Naive thymus-derived CD8-positive, alpha-beta T cell (primary cell): ENCODE results near the gene ACYP2. TPM values are rescaled to one million over a fixed set of nuclear protein-coding genes. Genes with fewer than 3 reads are reported as not detected.
"Not testable (repeated sequence)": the region's sequence is repeated elsewhere in the genome, so short reads cannot be mapped to it uniquely, and the experiment has no call there.

ENCODE experiments used
- ATAC-seq, 2 donors: fragments of 150-1000 bp; cut with Tn5 transposase in 1 of 2; sonication (Bioruptor Pico), chemical (Tn5 transposase) in 1 of 2; 1 replicate in 1 of 2; 2 replicates in 1 of 2; pipeline ENCODE4 v1.10.0; 2021; ENCODE audit warnings: mild to moderate bottlenecking in 2 of 2, moderate library complexity in 2 of 2
- POLR2A ChIA-PET: fragments of 350-600 bp; sonication (Branson Sonifier 250); formaldehyde crosslinking; loops from one replicate; lab custom pipeline; 2021; ENCODE audit warnings: antibody characterized with exemption; lab: Charles Lee
- DNase-seq, 10 donors: peaks; one replicate each; pipeline versions ENCODE4 v3.0.0 to v3.0.0-alpha.2; 2020 to 2022
- H3K27ac Mint-ChIP-seq, 10 donors: one replicate each; pipeline ENCODE4 v1.8.0; 2020 to 2022; ENCODE audit warnings: mild to moderate bottlenecking in 10 of 10, mixed read lengths in 10 of 10, moderate library complexity in 4 of 10, inconsistent platforms in 1 of 10
- H3K27me3 Mint-ChIP-seq, 5 donors: one replicate each; pipeline ENCODE4 v1.8.0; 2021 to 2022; ENCODE audit warnings: mixed read lengths in 5 of 5
- H3K36me3 Mint-ChIP-seq, 3 donors: one replicate each; pipeline ENCODE4 v1.8.0; 2020 to 2022; ENCODE audit warnings: mixed read lengths in 3 of 3, mild to moderate bottlenecking in 2 of 3, inconsistent platforms in 1 of 3
- H3K4me1 Mint-ChIP-seq, 4 donors: one replicate each; pipeline ENCODE4 v1.8.0; 2021 to 2022; ENCODE audit warnings: mixed read lengths in 4 of 4
- H3K4me3 Mint-ChIP-seq, 10 donors: one replicate each; pipeline ENCODE4 v1.8.0; 2020 to 2022; ENCODE audit warnings: mild to moderate bottlenecking in 10 of 10, mixed read lengths in 10 of 10, moderate library complexity in 6 of 10, inconsistent platforms in 1 of 10
- H3K9me3 Mint-ChIP-seq, 9 donors: one replicate each; pipeline ENCODE4 v1.8.0; 2020 to 2022; ENCODE audit warnings: mixed read lengths in 9 of 9, mild to moderate bottlenecking in 3 of 9, inconsistent platforms in 1 of 9, moderate library complexity in 1 of 9
- polyA plus RNA-seq, 3 donors: library from polyadenylated mRNA; unstranded; fragments of 300-500 nt; fragmentation: Illumina TruSeq; gene quantifications; one replicate each; pipeline ENCODE4 v1.2.3, GENCODE V29; 2021
- total RNA-seq, 8 experiments: library from RNA in 2 of 8; stranded (reverse) in 2 of 8; gene quantifications; one replicate each; pipeline ENCODE4 v1.2.3 and lab custom pipeline; 2021 to 2026

ACYP2 gene
- total and polyA plus RNA-seq, 5 experiments from 2014 or later, result 12.4 to 18.1 (median 13.2) TPM

DNA sequence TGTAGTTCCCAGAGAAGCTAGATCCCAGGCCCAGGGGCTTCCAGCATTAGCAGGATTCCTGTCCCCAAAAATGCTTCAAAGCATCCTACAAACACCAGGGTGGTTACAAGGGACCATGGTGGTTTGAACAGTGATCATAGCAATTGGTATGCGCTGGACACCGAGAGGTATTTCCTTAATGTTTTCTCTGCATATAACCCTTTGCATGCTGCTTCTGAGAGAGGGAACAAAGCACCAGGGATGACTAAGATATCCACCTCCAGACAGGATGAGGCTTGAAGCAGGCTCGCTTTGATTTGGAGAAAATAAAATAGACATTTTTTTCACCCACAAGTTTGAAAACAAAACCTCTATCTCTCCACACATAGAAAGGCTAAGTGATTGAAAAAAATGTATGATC lies 191.1 kb downstream of the ACYP2 start:
- H3K27ac Mint-ChIP-seq, result no peak overlapping the region
- DNase-seq (no peak), ATAC-seq (no peak)
- H3K4me1 Mint-ChIP-seq, result peaks cover 0 to 3% (median 0%) of the 10 kb centered on the region in 4 donors
- peaks cover 0 to 4% (median 3%) of the 10 kb centered on the region in 5 donors for H3K27me3 Mint-ChIP-seq
- H3K9me3 Mint-ChIP-seq, result no peaks in the 10 kb centered on the region
- no peak overlapping the region for H3K4me3 Mint-ChIP-seq
- POLR2A ChIA-PET, result no interaction called here
- peaks cover 0 to 4% (median 0%) of the 10 kb centered on the region in 3 donors for H3K36me3 Mint-ChIP-seq

GRCh38 chr2:54308186-54308585 lies 192.8 kb downstream of the ACYP2 start:
- Mint-ChIP-seq H3K9me3 (no peaks in the 10 kb centered on the region), H3K4me3 (no peak overlapping the region), H3K4me1 (peaks cover 0 to 3% (median 0%) of the 10 kb centered on the region in 4 donors), H3K27me3 (peaks cover 0 to 6% (median 3%) of the 10 kb centered on the region in 5 donors), H3K36me3 (peaks cover 0 to 2% (median 0%) of the 10 kb centered on the region in 3 donors), H3K27ac (peak overlapping the region in 1 of 10 donors; percentile 31)
- DNase-seq, result no peak
- POLR2A ChIA-PET, result no interaction called here
- no peak for ATAC-seq

GRCh38 chr2:54308782-54309181 lies 193.4 kb downstream of the ACYP2 start:
- POLR2A ChIA-PET, result no interaction called here
- no peak for ATAC-seq
- peaks cover 0 to 3% (median 0%) of the 10 kb centered on the region in 4 donors for H3K4me1 Mint-ChIP-seq

GRCh38 chr2:54310311-54310710 lies 194.9 kb downstream of the ACYP2 start:
- POLR2A ChIA-PET, result no interaction called here
- no peaks in the 10 kb centered on the region for H3K9me3 Mint-ChIP-seq
- DNase-seq, result no peak
- peaks cover 0 to 3% (median 0%) of the 10 kb centered on the region in 4 donors for H3K4me1 Mint-ChIP-seq
- H3K27me3 Mint-ChIP-seq, result peaks cover 0 to 9% (median 3%) of the 10 kb centered on the region in 5 donors
- H3K27ac Mint-ChIP-seq, result no peak overlapping the region
- no peak for ATAC-seq
- peaks cover 0 to 2% (median 0%) of the 10 kb centered on the region in 3 donors for H3K36me3 Mint-ChIP-seq
- H3K4me3 Mint-ChIP-seq, result no peak overlapping the region

More at GRCh38 chr2:54308782-54309181, 193.4 kb downstream of the ACYP2 start:
- H3K4me3 Mint-ChIP-seq, result no peak overlapping the region
- no peak for DNase-seq
- H3K36me3 Mint-ChIP-seq, result peaks cover 0 to 2% (median 0%) of the 10 kb centered on the region in 3 donors
- H3K27ac Mint-ChIP-seq, result no peak overlapping the region
- peaks cover 0 to 6% (median 3%) of the 10 kb centered on the region in 5 donors for H3K27me3 Mint-ChIP-seq
- no peaks in the 10 kb centered on the region for H3K9me3 Mint-ChIP-seq

DNA sequence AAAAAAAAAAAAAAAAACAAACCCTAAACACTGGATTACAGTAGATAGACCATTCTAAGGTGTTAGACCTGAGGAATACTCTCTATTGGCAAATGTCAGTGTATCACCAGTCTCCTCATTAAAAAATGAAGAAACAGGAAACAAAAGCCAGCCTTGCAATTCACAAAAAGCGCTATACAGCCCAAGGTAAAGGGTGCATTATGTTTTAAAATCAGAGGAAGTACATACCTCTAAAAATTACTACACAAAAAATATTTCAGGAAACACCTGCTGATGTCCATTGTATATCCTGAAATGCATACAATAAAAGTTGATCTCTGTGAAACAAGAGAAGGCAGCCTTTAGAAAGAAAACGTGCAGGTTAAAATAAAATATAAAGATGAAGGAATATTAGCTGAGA lies 195.5 kb downstream of the ACYP2 start:
- H3K27ac Mint-ChIP-seq, result no peak overlapping the region
- peaks cover 0 to 3% (median 0%) of the 10 kb centered on the region in 4 donors for H3K4me1 Mint-ChIP-seq
- ATAC-seq, result no peak
- POLR2A ChIA-PET, result no interaction called here
- no peak for DNase-seq
- H3K4me3 Mint-ChIP-seq, result no peak overlapping the region
- peaks cover 0 to 1% (median 0%) of the 10 kb centered on the region in 9 donors for H3K9me3 Mint-ChIP-seq
- H3K27me3 Mint-ChIP-seq, result peaks cover 0 to 9% (median 3%) of the 10 kb centered on the region in 5 donors
- peaks cover 0 to 2% (median 1%) of the 10 kb centered on the region in 3 donors for H3K36me3 Mint-ChIP-seq

GRCh38 chr2:54313147-54313546 lies 197.7 kb downstream of the ACYP2 start:
- no peak for ATAC-seq
- DNase-seq, result no peak
- peaks cover 0 to 6% (median 2%) of the 10 kb centered on the region in 5 donors for H3K27me3 Mint-ChIP-seq
- peaks cover 0 to 7% (median 0%) of the 10 kb centered on the region in 9 donors for H3K9me3 Mint-ChIP-seq
- POLR2A ChIA-PET, result no interaction called here
- no peak overlapping the region for H3K4me3 Mint-ChIP-seq
- H3K36me3 Mint-ChIP-seq, result peaks cover 0 to 6% (median 0%) of the 10 kb centered on the region in 3 donors
- H3K4me1 Mint-ChIP-seq, result peaks cover 0 to under 1% (median 0%) of the 10 kb centered on the region in 4 donors
- no peak overlapping the region for H3K27ac Mint-ChIP-seq

DNA sequence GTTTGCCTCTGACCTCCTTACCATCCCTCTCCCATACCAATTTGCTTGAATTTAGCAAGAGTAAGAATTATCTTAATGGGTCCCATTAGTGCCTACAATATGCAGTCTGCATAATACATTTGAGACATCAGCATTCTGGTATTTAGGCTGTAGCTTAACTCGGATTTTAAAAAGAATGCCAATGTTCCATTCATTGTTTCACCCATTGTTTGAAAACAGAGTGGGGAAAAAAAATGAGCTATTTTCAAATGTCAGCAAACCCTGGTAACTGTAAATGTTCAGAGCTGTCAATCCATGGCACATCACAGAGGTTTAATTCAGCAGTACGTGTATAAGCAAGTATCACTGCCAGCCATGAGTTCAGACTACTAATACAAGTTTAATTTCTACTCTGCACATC lies 202.6 kb downstream of the ACYP2 start:
- DNase-seq (no peak), ATAC-seq (no peak)
- peaks cover 0 to 5% (median 0%) of the 10 kb centered on the region in 5 donors for H3K27me3 Mint-ChIP-seq
- no peaks in the 10 kb centered on the region for H3K4me1 Mint-ChIP-seq
- no peak overlapping the region for H3K4me3 Mint-ChIP-seq
- peaks cover 0 to 7% (median 0%) of the 10 kb centered on the region in 9 donors for H3K9me3 Mint-ChIP-seq
- POLR2A ChIA-PET, result no interaction called here
- H3K36me3 Mint-ChIP-seq, result peaks cover 0 to 6% (median 0%) of the 10 kb centered on the region in 3 donors
- no peak overlapping the region for H3K27ac Mint-ChIP-seq

- no peak overlapping the region for H3K4me3 Mint-ChIP-seq
- H3K9me3 Mint-ChIP-seq, result peaks cover 0 to 9% (median 0%) of the 10 kb centered on the region in 9 donors
- ATAC-seq (no peak), DNase-seq (no peak)
- H3K27me3 Mint-ChIP-seq, result peaks cover 0 to 5% (median under 1%) of the 10 kb centered on the region in 5 donors
- H3K27ac Mint-ChIP-seq, result no peak overlapping the region
- POLR2A ChIA-PET, result no interaction called here
- H3K36me3 Mint-ChIP-seq, result peaks cover 0 to 6% (median 0%) of the 10 kb centered on the region in 3 donors
- no peaks in the 10 kb centered on the region for H3K4me1 Mint-ChIP-seq
These were observed 203.4 kb downstream of the ACYP2 start for GRCh38 chr2:54318821-54319220.

- no peak for ATAC-seq
- H3K27me3 Mint-ChIP-seq, result peaks cover 0 to 6% (median 2%) of the 10 kb centered on the region in 5 donors
- H3K4me3 Mint-ChIP-seq, result no peak overlapping the region
- POLR2A ChIA-PET, result no interaction called here
- H3K4me1 Mint-ChIP-seq, result no peaks in the 10 kb centered on the region
- peaks cover 0 to 21% (median 6%) of the 10 kb centered on the region in 9 donors for H3K9me3 Mint-ChIP-seq
- peaks cover 0 to 14% (median 10%) of the 10 kb centered on the region in 3 donors for H3K36me3 Mint-ChIP-seq
- no peak overlapping the region for H3K27ac Mint-ChIP-seq
- DNase-seq, result no peak
These were observed 205.6 kb downstream of the ACYP2 start for GRCh38 chr2:54321047-54321446.

DNA sequence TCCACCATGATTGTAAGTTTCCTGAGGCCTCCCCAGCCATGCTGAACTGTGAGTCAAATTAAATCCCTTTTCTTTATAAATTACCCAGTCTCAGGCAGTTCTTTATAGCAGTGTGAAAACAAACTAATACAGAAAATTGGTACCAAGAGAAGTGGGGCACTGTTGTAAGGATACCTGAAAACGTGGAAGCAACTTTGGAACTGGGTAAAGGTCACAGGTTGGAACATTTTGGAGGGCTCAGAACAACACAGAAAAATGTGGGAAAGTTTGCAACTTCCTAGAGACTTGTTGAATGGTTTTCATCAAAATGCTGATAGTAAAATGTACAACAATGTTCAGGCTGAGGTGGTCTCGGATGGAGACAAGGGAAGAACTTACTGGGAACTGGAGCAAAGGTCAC lies 209.1 kb downstream of the ACYP2 start:
- H3K4me1 Mint-ChIP-seq, DNase-seq, H3K27ac Mint-ChIP-seq, H3K27me3 Mint-ChIP-seq, H3K4me3 Mint-ChIP-seq, ATAC-seq, POLR2A ChIA-PET: not testable (repeated sequence)
- H3K36me3 Mint-ChIP-seq, result peaks cover 0 to 17% (median 10%) of the 10 kb centered on the region in 3 donors
- H3K9me3 Mint-ChIP-seq, result peaks cover 0 to 16% (median 6%) of the 10 kb centered on the region in 9 donors

GRCh38 chr2:54325148-54325547 lies 209.7 kb downstream of the ACYP2 start:
- peaks cover 0 to 2% (median 0%) of the 10 kb centered on the region in 4 donors for H3K4me1 Mint-ChIP-seq
- peaks cover 0 to 12% (median 4%) of the 10 kb centered on the region in 5 donors for H3K27me3 Mint-ChIP-seq
- DNase-seq (no peak), ATAC-seq (no peak)
- POLR2A ChIA-PET, result no interaction called here
- H3K36me3 Mint-ChIP-seq, result peaks cover 0 to 17% (median 10%) of the 10 kb centered on the region in 3 donors
- H3K27ac Mint-ChIP-seq, result no peak overlapping the region
- peaks cover 0 to 16% (median 6%) of the 10 kb centered on the region in 9 donors for H3K9me3 Mint-ChIP-seq
- H3K4me3 Mint-ChIP-seq, result no peak overlapping the region

- peaks cover 0 to 14% (median 4%) of the 10 kb centered on the region in 3 donors for H3K36me3 Mint-ChIP-seq
- peaks cover 7 to 25% (median 15%) of the 10 kb centered on the region in 5 donors for H3K27me3 Mint-ChIP-seq
- H3K4me3 Mint-ChIP-seq, result peak overlapping the region; percentile 83 to 96 (median 91)
- DNase-seq (no peak), ATAC-seq (no peak)
- peak overlapping the region in 1 of 10 donors; percentile 2 for H3K27ac Mint-ChIP-seq
- peaks cover 0 to 6% (median 4%) of the 10 kb centered on the region in 9 donors for H3K9me3 Mint-ChIP-seq
- POLR2A ChIA-PET, result no interaction called here
- peaks cover 3 to 15% (median 13%) of the 10 kb centered on the region in 4 donors for H3K4me1 Mint-ChIP-seq
These were observed 214.2 kb downstream of the ACYP2 start for GRCh38 chr2:54329482-54330161.
